NOMO-1 (cell line): ENCODE data around the gene PTPRK.
"Not testable (repeated sequence)": the region's sequence is repeated elsewhere in the genome, so short reads cannot be mapped to it uniquely, and the experiment has no call there.

ENCODE experiments used
- DNase-seq, 2 experiments: peaks; one replicate each; lab custom pipeline; 2025; ENCODE audit not compliant: unreplicated experiment in 2 of 2; lab: John Stamatoyannopoulos, UW

PTPRK gene

DNA sequence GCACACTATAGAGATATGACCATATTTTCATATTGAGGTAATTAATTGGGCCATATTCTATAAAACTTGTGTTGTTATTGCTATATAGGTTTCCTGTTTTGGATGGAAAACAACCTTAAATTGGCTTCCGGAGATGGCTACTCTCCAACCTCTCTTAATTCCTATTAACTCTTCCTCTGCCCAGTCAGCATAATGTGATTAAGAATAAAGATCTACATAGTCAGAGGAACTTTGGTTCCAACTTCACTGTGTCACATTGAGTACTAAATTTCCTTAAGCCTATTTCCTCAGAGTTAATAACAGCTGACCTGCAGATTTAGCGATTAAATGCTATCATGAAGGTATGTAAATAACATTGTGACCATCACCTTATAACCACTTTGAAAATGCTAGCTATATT is 67.7 kb downstream of the PTPRK start:
- DNase-seq: no peak

DNA sequence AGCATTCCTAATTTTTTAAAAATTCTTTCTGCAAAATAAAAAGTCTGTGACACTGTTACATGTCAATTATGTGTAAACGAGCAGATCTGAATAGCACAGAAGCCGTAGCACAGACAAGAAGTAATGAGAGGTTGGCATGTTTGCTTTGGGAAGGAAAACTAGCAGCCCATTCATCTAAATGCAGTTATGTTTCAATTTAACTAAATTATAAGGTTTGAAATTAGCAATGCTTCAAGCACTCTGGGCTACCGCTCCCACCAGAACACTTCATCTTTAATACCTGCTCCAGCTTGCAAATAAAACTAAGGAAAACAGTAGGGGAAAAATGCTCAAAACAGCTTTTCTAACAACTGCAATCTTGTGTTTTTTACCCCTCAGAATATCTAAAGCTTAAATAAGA is 73.9 kb downstream of the PTPRK start:
- no peak for DNase-seq

DNA sequence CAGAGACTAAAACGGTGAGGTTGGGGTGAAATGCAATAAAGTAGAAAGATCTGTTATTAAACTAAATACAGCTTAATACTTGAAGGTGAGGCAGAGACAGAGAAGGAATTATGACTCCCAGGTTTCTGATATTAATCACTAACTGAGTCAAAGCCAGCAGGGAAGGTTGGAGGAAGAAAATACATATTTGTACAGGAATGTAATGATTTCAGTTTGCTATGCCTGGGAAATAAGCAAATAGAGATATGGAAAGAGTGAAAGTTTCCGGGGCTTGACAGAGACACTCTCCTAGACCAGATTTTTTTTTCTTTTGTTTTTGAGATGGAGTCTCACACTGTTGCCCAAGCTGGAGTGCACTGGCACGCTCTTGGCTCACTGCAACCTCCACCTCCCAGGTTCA is 76.8 kb downstream of the PTPRK start:
- no peak for DNase-seq

DNA sequence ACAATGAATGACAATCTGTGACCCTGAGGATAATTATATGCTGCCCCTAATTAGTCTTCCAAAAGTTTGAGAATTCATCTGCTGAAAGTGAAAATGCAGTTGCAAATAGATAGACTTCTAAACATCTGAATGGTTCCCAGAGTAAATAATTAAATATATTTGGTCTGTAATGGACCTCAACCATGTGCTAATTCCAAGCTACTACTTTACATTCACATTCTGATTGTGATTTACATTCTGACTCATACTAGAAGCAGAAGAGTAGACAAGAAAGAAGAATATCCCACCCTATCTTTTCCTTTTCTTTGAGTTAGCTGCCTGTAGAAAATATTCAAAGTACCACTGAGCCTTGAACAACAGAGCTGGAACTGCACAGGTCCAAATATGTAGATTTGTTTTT is 80.8 kb downstream of the PTPRK start:
- no peak for DNase-seq

DNA sequence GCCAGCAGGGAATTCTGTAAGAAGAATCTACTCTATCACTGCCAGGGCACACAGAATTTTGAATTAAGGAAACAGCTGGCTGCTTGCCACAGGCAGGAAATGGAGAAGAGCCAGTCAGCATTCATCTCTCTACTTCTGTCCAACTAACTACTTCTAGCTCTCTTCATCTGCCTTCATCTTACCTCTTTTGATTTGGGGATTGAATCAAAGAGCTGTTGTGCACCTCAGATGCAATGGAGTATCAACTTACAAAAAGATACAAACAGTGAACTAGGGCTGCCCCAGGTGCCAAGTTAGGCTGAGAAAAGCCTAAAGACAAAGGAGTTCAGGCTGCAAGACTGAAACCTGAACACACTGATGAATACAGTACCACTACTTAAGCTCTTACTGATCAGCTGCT is 82.0 kb downstream of the PTPRK start:
- DNase-seq: no peak

DNA sequence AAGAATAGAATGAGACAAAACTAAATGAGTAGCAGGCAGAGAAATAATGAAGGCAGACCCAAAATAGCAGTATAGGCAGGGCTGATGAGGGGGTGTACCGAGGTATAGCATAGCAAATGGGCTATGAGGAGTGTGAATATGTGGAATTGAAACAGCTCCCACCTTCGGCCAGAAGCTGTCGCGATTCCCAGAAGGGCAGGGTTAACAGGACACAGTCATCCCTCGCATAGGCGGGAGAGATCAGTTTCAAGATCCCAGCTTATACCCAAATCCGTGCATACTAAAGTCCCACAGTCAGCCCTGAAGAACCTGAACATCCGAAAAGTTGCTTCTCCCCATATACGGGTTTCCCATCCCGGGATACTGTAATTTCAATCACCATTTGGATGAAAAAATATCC is 82.7 kb downstream of the PTPRK start:
- DNase-seq: no peak

DNA sequence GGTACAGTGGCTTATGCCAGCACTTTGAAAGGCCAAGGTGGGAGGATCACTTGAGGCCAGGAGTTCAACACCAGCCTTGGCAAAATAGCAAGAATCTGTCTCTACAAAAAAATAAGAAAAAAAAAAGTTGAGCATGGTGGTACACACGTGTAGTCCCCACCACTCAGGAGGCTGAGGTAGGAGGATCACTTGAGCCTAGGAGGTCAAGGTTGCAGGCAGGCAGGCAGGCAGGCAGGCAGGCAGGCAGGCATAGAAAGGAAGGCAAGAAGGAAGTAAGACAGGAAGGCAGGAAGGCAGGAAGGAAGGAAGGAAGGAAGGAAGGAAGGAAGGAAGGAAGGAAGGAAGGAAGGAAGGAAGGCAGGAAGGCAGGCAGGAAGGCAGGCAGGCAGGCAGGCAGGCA is 85.6 kb downstream of the PTPRK start:
- not testable (repeated sequence) for DNase-seq

DNA sequence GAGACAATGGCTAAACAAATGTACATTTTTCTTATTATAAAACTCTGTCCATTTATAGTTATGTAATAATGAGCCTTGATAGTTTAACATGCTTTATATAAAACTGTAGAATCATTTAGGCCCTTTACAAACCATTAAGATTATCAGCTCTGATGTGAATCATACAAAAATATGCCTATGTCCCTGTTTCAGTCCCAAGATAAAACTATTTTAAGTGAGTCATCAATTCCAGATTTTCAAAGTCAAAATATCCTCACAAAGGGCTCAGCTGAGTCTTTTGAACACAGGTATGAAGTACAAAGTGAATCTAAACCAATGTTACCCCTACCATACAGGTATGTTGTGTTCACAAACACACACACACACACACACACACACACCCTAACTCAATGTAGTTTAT is 88.0 kb downstream of the PTPRK start:
- DNase-seq: no peak

DNA sequence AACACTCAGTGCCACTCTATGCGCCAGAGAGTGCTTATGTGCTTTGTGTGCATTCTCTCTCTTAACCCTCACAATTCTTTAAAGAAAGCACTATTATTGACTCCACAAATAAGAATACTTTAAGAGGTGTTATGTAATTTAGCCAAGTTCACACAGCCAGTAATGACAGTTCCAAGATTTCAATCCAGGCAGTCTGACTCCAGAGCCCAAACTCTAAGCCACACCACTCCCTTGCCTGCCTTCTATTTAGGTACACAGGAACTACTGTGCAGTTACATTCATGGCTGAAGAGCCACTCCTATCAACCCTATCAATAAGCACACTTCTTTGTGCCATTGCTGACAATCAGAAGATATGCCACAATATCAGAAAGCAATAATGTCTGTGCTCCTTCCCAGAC is 93.3 kb downstream of the PTPRK start:
- no peak for DNase-seq

DNA sequence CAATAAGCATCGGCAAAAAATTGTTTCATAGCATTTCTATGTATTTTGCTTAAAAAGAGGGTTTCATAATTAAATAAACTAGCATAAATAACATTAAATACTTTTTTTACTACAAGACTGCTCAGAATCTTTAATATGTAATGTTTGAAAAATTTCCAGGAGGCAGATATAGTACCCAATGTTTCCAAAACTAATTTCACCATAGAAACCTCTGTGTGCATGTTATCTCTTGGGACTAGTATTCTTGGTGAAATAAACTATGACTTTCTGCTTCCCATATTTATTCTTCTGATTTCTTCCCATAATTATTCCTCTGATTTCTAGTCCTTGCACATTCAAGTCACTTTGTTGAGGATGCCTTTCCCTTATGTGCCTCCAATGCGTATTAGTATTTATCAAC is 94.5 kb downstream of the PTPRK start:
- no peak for DNase-seq

DNA sequence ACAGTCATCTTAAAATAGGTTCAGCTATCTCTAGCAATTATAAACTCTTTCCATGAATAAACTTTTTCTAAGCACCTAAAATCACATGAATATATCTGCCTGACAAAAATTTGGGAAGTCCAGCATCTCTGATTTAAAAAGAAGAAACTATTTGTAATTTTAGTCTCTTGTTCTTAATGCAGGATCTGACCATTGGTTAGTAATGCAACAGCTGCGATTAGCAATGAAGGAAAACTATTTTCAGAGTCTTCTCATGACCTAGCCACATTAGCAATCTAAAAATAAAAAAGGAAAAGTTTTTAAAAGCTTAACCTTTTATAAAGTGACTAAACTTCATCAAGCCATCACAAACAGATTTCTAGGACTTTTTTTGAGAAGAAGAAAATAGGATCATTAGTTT is 97.5 kb downstream of the PTPRK start:
- no peak for DNase-seq

DNA sequence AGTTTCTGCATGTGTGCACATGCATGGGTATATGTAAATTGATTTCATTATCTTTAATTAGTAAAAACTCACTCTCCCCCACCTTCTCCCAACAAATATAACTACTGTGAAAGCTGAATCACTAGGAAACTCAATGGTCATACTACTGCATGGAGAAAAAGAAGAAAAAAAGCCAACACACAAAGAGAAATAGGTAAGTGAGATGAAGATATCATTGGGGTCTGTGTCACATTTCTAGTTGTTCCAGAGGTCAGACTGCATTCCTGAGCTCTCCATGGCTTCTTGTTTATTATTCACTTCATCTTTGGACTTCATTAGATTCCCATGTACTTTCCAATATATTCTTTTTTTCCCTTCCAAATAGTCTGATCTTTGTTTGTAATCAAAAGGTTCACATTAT is 98.2 kb downstream of the PTPRK start:
- no peak for DNase-seq

DNA sequence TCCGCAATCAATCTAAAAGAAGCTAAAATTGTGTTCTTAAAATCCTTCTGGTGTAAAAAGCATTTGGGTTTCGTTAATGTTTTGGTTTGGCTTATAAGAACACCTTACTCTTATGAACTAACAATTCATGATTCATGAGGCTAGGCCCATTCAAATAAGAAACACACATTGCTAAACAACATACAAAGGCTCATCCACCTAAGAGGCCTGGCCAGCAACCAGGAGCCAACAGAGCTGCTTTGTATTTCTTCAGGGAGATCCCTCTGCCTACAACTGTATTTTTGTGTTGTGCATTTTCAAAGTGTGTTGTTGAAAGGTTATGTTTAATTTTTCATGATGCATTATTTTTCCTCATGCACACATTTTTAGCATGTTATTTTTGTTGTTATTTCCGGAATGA is 98.6 kb downstream of the PTPRK start:
- no peak for DNase-seq

DNA sequence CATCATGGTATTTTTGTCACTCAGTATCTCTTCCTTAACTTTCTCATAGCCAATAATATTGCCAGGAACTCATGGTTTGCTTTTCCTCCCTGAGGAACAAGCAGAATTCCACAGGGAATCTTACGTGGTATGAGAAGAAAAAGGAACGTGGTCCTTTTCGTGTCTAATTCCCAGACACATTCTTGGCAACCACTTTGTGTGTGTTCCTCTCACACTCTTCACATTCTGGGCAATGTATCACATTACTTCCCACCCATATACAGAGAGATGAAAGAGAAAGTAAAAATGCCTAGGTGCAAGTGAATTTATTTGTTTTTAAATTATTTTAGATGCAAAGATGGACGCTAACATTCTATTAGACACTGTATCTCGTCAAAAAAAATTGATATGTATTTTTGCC is 102.7 kb downstream of the PTPRK start:
- DNase-seq: no peak

DNA sequence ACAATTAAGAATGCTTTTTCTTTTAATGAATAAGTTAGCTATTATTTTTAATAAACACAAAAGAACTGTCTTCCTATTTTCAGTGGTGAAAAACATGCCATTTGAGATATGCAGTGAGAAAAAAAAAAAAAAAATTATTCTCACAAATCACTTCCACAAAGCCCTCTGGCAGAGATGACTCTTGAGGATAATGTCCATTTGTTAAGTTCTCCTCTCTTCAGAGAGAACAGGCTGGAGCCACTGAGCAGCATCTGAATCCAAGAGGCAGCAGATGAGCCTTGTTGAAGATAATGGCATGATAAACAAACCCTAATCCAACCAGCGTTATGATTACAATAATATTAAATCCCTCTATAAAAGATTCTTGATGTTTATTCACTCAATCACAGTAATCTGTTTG is 105.0 kb downstream of the PTPRK start:
- DNase-seq: no peak

DNA sequence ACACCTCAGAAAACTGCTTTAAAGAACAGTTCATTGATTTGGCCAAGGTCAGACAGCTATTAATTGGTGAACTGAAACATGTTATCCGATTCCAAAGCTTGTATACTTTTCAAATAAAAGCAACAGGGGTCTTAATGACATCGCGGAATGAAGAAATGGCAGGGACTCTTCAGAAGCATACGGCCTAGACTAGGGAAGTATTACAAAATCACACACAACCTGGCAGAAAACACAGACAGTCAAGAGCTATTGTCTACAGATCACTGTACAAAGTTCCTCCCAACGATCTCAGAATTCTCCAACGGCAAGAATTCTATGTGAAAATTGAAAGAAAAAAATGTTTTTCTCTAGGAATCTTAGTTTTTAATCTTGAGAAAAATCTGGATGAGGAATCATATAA is 105.5 kb downstream of the PTPRK start:
- DNase-seq: no peak

DNA sequence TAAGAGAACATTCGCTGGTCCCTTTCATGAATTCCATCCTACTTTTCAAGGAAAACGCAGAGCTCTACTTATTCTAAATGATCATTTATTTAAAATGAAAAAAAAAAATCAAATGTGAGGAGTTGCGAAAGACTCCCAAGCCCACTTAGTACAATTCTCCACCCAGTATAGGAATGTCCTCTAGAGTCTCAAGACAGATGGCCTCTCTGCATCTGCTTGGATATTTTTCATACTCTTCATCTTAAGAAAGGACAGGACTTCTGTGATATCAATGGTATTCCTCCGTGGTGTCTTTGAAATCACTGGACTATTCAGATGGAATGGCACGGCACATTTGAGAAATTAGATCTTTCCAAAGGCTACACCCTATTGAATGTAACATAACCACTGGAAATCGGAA is 107.1 kb downstream of the PTPRK start:
- DNase-seq: no peak

DNA sequence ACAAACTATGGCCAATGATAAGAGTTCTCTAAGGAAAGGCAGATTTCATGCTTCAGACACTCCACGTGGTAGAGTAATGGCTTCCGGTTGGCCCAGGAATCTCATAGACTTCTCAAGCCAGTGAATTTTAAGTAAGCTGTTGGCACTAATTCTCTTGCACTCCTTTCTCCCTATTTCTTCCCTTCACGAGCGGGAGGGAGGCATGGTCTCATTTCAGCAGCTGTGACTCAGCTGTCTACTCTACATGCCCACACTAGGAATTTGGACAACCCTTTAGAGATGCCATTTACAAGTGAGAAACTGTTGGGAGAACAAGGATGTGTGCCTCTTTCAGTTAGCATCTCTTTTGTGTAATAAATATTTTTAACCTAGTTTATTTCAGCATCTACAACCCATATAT is 107.7 kb downstream of the PTPRK start:
- no peak for DNase-seq

DNA sequence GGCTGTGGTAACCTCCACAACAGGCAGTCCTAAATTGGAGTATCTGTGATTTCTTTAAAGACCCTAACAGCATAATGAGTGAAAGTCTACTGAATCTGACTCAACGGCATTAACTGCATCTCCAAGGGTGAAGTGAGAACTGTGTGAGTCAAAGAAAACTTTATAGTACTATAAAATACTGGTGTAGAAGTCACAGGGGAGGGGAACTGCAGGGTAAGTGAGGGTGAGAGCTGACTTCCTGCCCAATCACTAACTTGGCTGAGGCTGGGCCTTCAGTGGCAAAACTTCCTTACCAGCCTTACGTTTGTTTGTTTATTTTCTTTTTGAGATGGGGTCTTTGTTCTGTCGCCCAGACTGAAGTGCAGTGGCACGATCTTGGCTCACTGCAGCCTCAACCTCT is 109.8 kb downstream of the PTPRK start:
- DNase-seq: no peak

DNA sequence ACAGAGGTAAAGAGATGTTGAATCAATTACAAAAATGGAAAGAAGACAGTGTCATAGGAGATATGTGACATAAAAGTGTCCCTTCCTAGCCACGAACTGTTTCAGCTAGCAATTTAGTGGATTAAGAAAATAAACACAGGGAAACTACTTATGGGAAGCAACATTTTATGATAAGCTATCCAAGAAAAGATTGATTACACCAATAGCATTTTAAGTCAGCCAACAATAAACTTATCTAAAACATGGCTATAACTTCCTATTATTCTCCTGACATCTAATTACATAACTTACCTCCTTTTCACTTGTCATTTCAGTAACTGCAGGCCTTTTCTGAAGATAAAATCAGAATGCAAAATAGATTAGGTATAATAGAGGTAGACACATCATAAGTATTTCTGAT is 111.4 kb downstream of the PTPRK start:
- DNase-seq: no peak

DNA sequence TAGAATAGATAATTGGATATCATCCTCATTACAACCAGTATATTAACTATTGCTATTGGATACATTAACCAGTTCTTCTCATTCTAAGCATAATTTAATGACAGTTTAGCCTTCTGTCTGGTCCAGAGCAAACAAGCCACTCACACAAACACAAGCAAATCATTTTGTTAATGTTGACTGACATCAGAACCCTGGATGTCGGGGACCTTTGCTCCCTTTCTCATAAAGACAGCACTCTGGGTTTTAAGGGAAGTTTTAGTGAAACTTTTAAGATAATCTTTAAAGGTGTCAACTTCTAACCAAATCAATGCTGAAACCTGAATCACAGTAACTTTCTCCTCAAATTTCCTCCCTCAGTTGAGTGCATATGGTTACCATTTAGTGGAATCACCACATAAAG is 113.9 kb downstream of the PTPRK start:
- DNase-seq: no peak

DNA sequence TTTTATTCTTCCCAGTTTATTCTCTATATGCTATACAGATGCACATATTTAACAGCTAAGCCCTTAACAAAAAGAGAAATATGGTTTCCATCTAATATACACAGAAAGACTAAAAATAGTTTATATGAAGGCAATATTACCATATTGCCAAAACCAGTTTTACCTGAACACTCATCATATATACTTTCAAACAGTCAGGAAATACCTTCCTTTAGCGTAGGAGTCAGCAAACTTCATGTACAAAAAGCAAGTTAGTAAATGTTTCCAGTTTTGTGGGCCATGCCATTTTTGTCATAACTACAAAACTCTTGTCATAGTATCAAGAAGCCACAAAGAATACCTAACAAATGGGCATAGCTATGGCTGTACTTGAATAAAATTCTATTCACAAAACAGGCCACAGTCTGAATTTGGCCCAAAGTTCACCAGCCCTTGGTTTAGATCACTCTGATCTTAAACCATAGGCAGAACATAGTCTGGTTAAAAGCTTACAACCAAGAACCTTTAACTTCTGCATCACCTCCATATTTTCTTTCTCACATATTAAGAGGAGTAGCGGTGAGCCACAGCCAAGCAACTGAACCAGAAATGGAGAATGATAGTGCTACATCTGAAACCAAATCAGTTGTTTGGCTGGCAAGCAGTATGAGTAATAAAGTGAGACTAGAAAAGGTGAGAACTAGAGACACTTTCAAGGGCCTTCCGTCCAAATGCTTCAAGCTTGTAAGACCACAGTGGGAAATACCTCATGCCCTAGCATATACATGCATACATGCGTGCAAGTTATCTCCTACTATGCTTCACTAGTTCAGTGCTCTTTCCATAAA is 116.6 kb downstream of the PTPRK start:
- DNase-seq: no peak

DNA sequence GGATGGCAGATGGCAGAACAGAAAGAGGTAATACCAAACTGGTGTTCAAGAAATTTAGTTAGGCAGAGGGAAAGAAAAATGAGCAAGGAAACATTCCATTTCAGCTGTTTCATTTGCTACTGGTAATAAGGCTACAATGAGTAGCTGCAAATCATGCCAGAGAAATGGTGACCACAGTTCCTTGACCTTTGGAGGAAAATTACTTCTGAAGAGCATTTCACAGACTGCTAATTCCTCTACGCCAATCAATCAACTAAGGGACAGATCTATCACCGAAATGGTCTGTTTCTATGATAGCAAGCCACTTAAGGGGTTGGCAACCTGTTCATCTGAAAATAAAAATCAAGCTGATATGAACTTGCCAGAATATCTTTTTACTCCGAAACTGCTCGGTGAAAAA is 119.5 kb downstream of the PTPRK start:
- DNase-seq: no peak
